SU-DHL-6 (cell line): ENCODE measurements around the gene B4GALT5.
A peak's percentile ranks its signal among the peaks of the same experiment; 100 is the strongest.
"Not testable (repeated sequence)": the region's sequence is repeated elsewhere in the genome, so short reads cannot be mapped to it uniquely, and the experiment has no call there.

Experiments
- H2AFZ ChIP-seq: fragments of 200-600 bp; sonication (generic); 2 replicates; pipeline ENCODE4 v1.6.1; 2014; ENCODE audit warnings: low read depth, mild to moderate bottlenecking, moderate library complexity, mixed read lengths, antibody characterized with exemption, low read length; ENCODE audit not compliant: severe bottlenecking
- H3F3A ChIP-seq: fragments of 200-600 bp; shearing (Covaris generic); 2 replicates; pipeline ENCODE4 v1.6.0; 2016; ENCODE audit warnings: antibody characterized with exemption, mild to moderate bottlenecking; ENCODE audit not compliant: insufficient read depth
- H3K27ac ChIP-seq: fragments of 200-600 bp; sonication (generic); 2 replicates; pipeline ENCODE4 v1.5.1; 2016; ENCODE audit warnings: low read depth, mild to moderate bottlenecking, low read length, moderate library complexity, mixed read lengths
- H3K27me3 ChIP-seq: fragments of 200-600 bp; sonication (generic), shearing (Covaris generic); 2 replicates; pipeline ENCODE4 v1.6.0; 2014; ENCODE audit warnings: mild to moderate bottlenecking, low read length
- H3K36me3 ChIP-seq: fragments of 200-600 bp; sonication (generic); 2 replicates; pipeline ENCODE4 v1.6.1; 2014; ENCODE audit warnings: mild to moderate bottlenecking, low read length, mixed read lengths
- H3K4me2 ChIP-seq: fragments of 300-600, 200-600 bp; shearing (Covaris generic), sonication (generic); 2 replicates; pipeline ENCODE4 v1.6.0; 2014; ENCODE audit warnings: low read length, low read depth, mild to moderate bottlenecking; ENCODE audit not compliant: poor library complexity, severe bottlenecking
- H3K4me3 ChIP-seq: fragments of 200-600 bp; sonication (generic); 2 replicates; pipeline ENCODE4 v1.5.1; 2014; ENCODE audit warnings: antibody characterized with exemption, low read length, mild to moderate bottlenecking, mixed read lengths; ENCODE audit not compliant: insufficient read depth, poor library complexity, severe bottlenecking
- H3K79me2 ChIP-seq: fragments of 200-600 bp; sonication (generic); 2 replicates; pipeline ENCODE4 v1.6.1; 2014; ENCODE audit warnings: mild to moderate bottlenecking, low read length, moderate library complexity; ENCODE audit not compliant: insufficient read depth
- H3K9ac ChIP-seq: fragments of 200-600 bp; sonication (generic); 2 replicates; pipeline ENCODE4 v1.7.0; 2014; ENCODE audit warnings: mild to moderate bottlenecking, low read length
- H3K9me2 ChIP-seq: fragments of 200-600 bp; sonication (generic); replicated peaks from 2 replicates; pipeline ENCODE4 v1.6.1; 2014; ENCODE audit warnings: low read length; ENCODE audit not compliant: insufficient read depth
- H3K9me3 ChIP-seq: fragments of 200-600 bp; sonication (generic); 2 replicates; pipeline ENCODE4 v1.6.1; 2014; ENCODE audit warnings: low read length, mixed read lengths; ENCODE audit not compliant: insufficient read depth
- H4K20me1 ChIP-seq: fragments of 200-600 bp; sonication (generic); 2 replicates; pipeline ENCODE4 v1.6.1; 2014; ENCODE audit warnings: low read depth, mild to moderate bottlenecking, antibody characterized with exemption, low read length, moderate library complexity, mixed read lengths
- CTCF ChIP-seq: fragments of 200-600 bp; sonication (generic); IDR thresholded peaks from one replicate; pipeline ENCODE4 v1.5.1; 2017; ENCODE audit warnings: antibody characterized with exemption, mild to moderate bottlenecking, low read length, moderate library complexity; ENCODE audit not compliant: insufficient read depth, poor library complexity, severe bottlenecking
- EZH2phosphoT487 ChIP-seq: fragments of 200-600 bp; sonication (generic), shearing (Covaris generic); conservative IDR thresholded peaks from 2 replicates; pipeline ENCODE4 v1.6.1; 2018; ENCODE audit warnings: mild to moderate bottlenecking, antibody characterized with exemption, low read length, moderate library complexity, mixed read lengths

Gene B4GALT5

GRCh38 chr20:49669601-49670189 lies 44.0 kb downstream of the B4GALT5 start:
- H3K27me3 ChIP-seq = no peaks in the 10 kb centered on the region
- H3K27ac ChIP-seq = peak overlapping the region; percentile 94
- no peaks in the 10 kb centered on the region; the same call in 1 of the 2 replicates for H4K20me1 ChIP-seq
- peaks cover 73% of the 10 kb centered on the region for H3F3A ChIP-seq
- peak overlapping the region; percentile 50 for H3K9ac ChIP-seq
- H3K4me2 ChIP-seq = peak overlapping the region; percentile 96
- H3K4me3 ChIP-seq = peak overlapping the region; percentile 47
- H3K9me3 ChIP-seq = no peaks in the 10 kb centered on the region
- no peak overlapping the region for H2AFZ ChIP-seq
- peaks cover 97% of the 10 kb centered on the region for H3K79me2 ChIP-seq
- no peaks in the 10 kb centered on the region for H3K36me3 ChIP-seq
- TF ChIP-seq CTCF = no peak
- TF ChIP-seq EZH2phosphoT487 = no peak
- no peaks in the 10 kb centered on the region for H3K9me2 ChIP-seq

GRCh38 chr20:49668878-49669195 lies 44.8 kb downstream of the B4GALT5 start:
- Histone ChIP-seq H3K9ac (peak overlapping the region; percentile 50), H3K27ac (peak overlapping the region; percentile 94)

GRCh38 chr20:49668181-49668877 lies 45.3 kb downstream of the B4GALT5 start:
- Histone ChIP-seq H4K20me1 (no peaks in the 10 kb centered on the region; the same call in 1 of the 2 replicates), H3K4me2 (peak overlapping the region; percentile 96), H3K36me3 (no peaks in the 10 kb centered on the region), H3K27me3 (no peaks in the 10 kb centered on the region), H3K9me2 (no peaks in the 10 kb centered on the region), H3K9ac (peak overlapping the region; percentile 50), H3K4me3 (no peak overlapping the region), H3K9me3 (no peaks in the 10 kb centered on the region), H3F3A (peaks cover 67% of the 10 kb centered on the region), H3K79me2 (peaks cover 98% of the 10 kb centered on the region), H2AFZ (no peak overlapping the region), H3K27ac (peak overlapping the region; percentile 94)
- TF ChIP-seq EZH2phosphoT487 (no peak), CTCF (no peak)

More at GRCh38 chr20:49668878-49669195, 44.8 kb downstream of the B4GALT5 start:
- Histone ChIP-seq H3K79me2 (peaks cover 98% of the 10 kb centered on the region), H3F3A (peaks cover 71% of the 10 kb centered on the region), H3K4me3 (peak overlapping the region; percentile 47), H3K4me2 (peak overlapping the region; percentile 96)
- not testable (repeated sequence) for H2AFZ ChIP-seq, H3K9me2 ChIP-seq, H3K9me3 ChIP-seq, H3K36me3 ChIP-seq, H3K27me3 ChIP-seq, H4K20me1 ChIP-seq

- H3K4me2 ChIP-seq = peak overlapping the region; percentile 25
- no peaks in the 10 kb centered on the region for H3K36me3 ChIP-seq
- no peak overlapping the region for H3K4me3 ChIP-seq
- H3K79me2 ChIP-seq = peaks cover 98% of the 10 kb centered on the region
- no peak for TF ChIP-seq EZH2phosphoT487
- no peak for TF ChIP-seq CTCF
- H3K27ac ChIP-seq = peak overlapping the region; percentile 56
- no peaks in the 10 kb centered on the region for H3K9me2 ChIP-seq
- peaks cover 4% of the 10 kb centered on the region; the same call in 1 of the 2 replicates for H4K20me1 ChIP-seq
- no peak overlapping the region for H3K9ac ChIP-seq
- H3K27me3 ChIP-seq = no peaks in the 10 kb centered on the region
- peaks cover 56% of the 10 kb centered on the region for H3F3A ChIP-seq
- H2AFZ ChIP-seq = no peak overlapping the region
- H3K9me3 ChIP-seq = no peaks in the 10 kb centered on the region
Observed at GRCh38 chr20:49666911-49667310, 46.8 kb downstream of the B4GALT5 start.
